HG03039 (cell line): ENCODE measurements around the gene ZNF446.
A peak's percentile ranks its signal among the peaks of the same experiment; 100 is the strongest.
"Not testable (repeated sequence)": the region's sequence is repeated elsewhere in the genome, so short reads cannot be mapped to it uniquely, and the experiment has no call there.

Source experiments
- ATAC-seq: cut with Tn5 transposase; IDR thresholded peaks from one replicate; pipeline ENCODE4 v1.9.1; 2021; ENCODE audit warnings: mild to moderate bottlenecking, moderate library complexity; ENCODE audit not compliant: unreplicated experiment

Gene ZNF446

DNA sequence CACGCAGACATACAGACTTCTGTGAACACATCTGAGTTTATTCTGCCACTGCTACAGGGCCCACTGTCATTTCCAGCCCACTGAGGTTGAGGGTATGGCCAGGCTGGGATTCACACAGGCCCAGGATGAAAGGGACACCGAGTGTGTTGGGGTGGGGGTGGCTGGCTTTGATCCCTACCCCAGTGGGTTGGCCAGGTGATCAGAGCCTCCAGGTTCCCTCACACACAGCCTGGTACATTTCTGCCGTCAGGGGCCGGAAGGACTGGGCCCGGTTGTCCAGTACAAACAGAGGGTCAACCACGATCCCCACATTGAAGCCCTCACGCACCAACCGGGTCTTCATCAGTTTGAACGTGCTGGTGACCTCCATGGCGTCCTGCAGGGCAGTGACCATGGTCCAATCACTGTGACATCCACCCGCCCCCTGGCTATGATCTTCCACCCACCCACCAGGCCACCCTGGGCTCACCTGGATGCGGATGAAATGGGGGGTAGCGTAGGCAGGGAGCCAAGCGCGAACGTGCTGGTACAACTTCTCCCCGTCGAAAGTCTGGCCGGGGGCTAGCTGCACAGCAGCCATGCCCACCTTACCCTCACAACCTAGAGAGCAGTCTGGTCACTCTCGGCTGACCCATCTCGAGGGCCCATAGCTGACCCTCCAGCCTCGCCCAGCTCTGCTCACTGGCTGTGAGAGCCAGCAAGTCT lies 22.3 kb downstream of the ZNF446 start:
- peak; percentile 6 for ATAC-seq

DNA sequence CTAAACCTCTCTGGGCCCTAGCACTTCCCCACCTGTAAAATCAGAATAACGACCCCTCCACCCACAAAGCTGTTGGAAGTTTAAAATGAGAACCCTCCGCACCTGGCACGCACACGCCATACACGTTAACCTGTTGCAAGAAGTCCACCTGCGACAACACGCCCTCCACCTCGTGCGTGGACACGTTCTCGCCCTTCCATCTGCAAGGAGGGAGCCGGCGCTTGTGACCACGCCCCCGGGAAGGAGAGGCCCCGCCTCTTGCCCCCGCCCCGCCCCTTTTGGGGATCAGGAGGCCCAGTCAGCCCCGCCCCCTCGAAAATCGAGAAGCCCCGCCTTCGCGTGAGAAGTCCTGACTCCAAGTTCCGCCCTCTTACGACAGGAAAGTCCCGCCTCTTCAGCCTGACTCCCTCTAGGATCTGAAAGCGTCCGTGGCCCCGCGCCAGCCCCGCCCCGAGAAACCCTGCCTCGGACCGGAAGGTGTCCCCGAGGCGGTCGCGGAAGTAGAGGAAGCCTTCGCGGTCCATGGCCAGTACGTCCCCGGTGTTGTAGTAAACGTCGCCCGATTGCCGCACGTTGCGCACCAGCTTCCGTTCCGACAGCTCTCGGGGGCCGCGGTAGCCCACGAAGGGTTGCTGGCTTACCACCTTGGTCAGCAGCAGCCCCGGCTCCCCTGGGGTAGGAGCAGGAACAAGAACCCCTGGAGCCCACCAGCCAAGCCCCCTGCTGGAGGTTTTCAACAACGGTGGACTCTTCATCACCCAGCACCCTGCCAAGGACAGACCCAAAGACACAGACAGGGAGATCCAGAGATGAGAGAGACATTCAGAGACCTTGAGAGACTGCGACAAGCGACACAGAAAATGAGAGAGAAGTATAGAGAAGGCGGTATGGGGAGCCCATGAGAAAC lies 23.1 kb downstream of the ZNF446 start:
- ATAC-seq = peak; percentile 91

GRCh38 chr19:58500242-58500641 lies 24.1 kb downstream of the ZNF446 start:
- no peak for ATAC-seq

DNA sequence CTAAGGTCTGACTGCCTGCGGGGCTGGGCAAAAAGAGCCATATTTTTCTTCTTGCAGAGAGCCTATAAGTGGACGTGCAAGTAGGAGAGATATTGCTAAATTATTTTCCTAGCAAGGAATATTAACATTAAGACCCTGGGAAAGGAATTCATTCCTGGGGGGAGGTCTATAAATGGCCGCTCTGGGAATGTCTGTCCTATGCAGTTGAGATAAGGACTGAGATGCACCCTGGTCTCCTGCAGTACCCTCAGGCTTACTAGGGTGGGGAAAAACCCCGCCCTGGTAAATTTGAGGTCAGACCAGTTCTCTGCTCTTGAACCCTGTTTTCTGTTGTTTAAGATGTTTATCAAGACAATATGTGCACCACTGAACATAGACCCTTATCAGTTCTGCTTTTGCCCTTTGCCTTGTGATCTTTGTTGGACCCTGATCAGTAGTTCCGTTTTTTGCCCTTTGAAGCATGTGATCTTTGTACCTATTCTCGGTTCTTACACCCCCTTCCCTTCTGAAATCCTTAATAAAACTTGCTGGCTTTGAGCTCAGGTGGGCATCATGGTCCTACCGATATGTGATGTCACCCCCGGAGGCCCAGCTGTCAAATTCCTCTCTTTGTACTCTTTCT lies 31.6 kb downstream of the ZNF446 start:
- not testable (repeated sequence) for ATAC-seq

GRCh38 chr19:58509731-58510083 lies 33.6 kb downstream of the ZNF446 start:
- no peak for ATAC-seq

- no peak for ATAC-seq
Measured at GRCh38 chr19:58510084-58510862, 34.1 kb downstream of the ZNF446 start.

GRCh38 chr19:58511353-58512208 lies 35.4 kb downstream of the ZNF446 start, which contains the start of gene SLC27A5:
Gene SLC27A5, minus strand, starts transcription at chr19:58511992. Its CDS starts 37 bp downstream, at chr19:58511955.
- ATAC-seq = no peak

DNA sequence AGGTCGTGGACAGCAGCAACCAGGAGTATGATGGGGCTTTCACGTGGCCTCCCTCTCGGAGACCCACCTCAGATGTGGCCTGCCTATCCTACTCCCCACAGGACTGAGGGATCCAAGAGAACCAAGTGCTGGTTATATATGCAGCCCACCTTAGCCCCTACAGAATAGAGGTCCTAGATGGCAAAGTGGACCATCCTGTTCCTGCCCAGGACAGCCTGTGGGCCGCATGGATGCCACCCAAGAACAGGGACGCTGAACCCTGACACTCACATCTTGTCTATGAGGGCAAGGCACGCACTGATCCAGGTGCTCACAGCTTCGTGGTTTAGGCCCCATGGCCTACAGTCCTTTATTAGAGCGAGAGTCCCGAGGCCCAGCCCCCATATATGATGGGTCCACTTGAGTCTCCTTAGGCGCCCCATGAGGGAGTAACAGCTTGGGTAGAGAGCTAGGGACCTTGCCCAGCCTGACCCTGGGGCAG lies 37.1 kb downstream of the ZNF446 start:
- no peak for ATAC-seq

DNA sequence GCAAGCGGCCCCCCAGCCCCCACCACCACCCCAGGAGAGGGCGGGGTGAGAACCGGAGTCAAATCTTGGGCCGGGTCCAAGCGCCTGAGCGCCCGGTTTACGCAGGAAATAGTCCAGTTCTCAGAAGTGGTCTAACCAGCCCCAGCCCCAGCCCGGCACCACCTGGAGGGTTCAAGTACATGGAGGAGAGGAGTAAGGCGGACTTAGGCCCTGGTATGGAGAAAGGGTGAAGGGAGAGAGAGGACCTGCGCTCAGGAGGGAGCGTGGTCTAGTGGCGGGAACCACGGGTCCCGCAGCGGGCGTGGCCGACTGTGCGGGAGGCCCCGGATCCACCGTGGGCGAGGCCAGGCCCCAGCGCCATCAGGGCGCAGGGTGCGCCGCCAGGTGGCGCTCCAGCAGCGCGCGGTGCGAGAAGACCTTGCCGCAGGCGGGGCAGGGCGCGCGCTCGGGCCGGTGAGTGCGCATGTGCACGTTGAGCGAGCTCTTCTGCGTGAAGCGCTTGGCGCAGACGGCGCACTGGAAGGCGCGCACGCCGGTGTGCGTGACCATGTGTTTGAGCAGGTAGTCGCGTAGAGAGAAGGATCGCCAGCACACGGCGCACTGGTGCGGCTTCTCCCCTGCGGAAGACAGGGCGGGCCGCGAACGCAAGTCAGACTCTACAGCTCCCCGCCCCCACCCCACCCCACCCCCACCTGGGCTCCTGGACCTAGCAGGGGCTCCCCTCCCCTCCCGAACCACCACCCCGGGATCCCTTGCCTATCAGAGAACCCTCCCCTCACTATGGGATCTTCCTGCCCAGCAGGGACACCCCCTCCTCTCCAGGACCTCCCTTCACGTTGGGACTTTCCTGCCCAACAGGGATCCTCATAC lies 37.8 kb downstream of the ZNF446 start:
- ATAC-seq = peak; percentile 63

- ATAC-seq = no peak
Measured at GRCh38 chr19:58514564-58515022, 38.4 kb downstream of the ZNF446 start.

DNA sequence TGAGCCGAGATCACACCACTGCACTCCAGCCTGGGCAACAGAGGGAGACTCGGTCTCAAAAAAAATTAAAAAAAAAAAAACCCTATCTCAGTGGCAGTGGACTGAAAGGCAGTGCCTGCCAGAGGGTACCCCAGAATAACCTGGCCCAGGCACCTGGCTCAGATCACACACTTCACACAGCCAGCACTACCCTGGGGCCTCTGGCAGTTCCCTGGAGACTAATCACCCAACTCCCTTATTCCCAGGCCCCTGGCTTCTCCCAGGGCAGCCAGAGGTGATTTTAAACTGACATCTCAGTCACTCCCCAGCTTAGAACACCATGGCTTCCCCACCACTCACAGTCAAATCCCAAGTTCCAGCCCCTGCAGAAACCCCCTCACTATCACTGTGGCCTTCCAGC lies 39.1 kb downstream of the ZNF446 start:
- ATAC-seq = no peak

- no peak for ATAC-seq
Measured at GRCh38 chr19:58516246-58516836, 40.2 kb downstream of the ZNF446 start.

DNA sequence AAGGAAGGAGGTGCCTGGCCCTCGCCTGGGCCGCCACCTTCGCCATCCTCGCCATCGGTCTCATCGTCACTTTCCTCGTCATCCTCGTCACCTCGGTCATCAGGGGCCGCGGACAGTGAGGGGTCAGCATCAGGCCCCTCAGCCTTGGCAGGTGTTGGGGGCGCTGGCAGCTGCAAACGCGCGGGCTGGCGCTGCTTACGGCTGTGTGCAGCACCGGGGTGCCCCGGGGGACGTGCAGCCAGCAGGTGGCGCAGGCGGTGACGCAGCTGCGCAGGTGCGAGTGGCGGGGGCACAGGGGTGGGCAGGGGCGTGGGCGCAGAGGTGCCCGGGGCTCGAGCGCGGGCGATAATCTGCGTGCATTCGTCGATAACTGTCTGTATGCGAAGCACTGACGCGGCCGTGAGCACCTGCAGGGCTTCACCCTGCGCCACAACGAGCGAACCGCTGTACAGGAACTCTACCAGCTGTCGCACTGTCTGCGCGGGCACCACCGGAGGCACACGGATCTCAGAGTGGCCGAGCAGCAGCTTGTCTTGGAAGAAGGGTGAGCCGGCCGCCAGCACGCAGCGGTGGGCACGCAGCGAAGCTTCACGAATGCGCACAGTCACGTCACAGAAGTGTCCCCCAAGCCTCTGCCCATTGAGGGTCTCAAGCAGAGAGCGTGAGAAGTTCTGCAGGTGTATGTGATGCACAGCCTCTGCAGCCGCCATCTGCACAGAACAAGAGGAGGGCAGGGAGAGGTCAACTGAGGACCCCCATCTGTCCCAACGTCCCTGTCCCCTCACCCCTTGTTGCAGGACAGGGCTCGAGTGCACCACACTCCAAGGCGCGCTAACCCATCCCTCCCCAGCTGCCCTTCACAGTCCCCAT lies 41.0 kb downstream of the ZNF446 start:
- ATAC-seq = no peak

- ATAC-seq = no peak
Measured at GRCh38 chr19:58518256-58519086, 42.3 kb downstream of the ZNF446 start.

DNA sequence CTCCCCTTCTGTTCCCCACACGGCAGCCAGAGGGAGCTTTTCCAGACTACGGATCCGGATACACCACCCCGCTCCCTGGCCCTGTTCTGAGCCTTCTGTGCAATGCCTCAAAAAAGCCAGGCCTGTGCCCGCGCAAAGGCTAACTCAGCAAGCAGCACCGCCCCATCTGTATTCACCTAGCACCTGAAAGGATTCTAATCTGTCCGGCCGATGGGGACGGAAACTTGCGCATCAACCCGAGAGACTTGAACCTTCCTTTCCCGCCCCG lies 42.9 kb downstream of the ZNF446 start:
- no peak for ATAC-seq

GRCh38 chr19:58519355-58520256 lies 43.5 kb downstream of the ZNF446 start, which contains the start of gene ZBTB45:
Gene ZBTB45, minus strand, starts transcription at chr19:58519810. Its CDS starts 2,137 bp downstream, at chr19:58517673.
- peak; percentile 66 for ATAC-seq
